Hepatocyte (in vitro differentiated cells): ENCODE measurements around the gene FRAS1. TPM values are rescaled to one million over a fixed set of nuclear protein-coding genes. Genes with fewer than 3 reads are reported as not detected.

ENCODE experiments used
- DNase-seq: peaks from one replicate; pipeline ENCODE4 v3.0.0-alpha.2; 2016; ENCODE audit warnings: low spot score
- H2AFZ ChIP-seq: fragments of 200-600 bp; sonication (generic); 2 replicates; pipeline ENCODE4 v1.6.0; 2016; ENCODE audit warnings: antibody characterized with exemption, mild to moderate bottlenecking
- H3K27ac ChIP-seq: fragments of 200-600 bp; sonication (generic); 2 replicates; pipeline ENCODE4 v1.5.1; 2016; ENCODE audit warnings: mild to moderate bottlenecking
- H3K27me3 ChIP-seq: fragments of 200-600 bp; sonication (generic); 2 replicates; pipeline ENCODE4 v1.6.1; 2016
- H3K36me3 ChIP-seq: fragments of 200-600 bp; sonication (generic); replicated peaks from 2 replicates; pipeline ENCODE4 v1.5.1; 2016; ENCODE audit warnings: low read depth; ENCODE audit not compliant: insufficient read depth
- H3K4me1 ChIP-seq: fragments of 200-600 bp; sonication (generic); 2 replicates; pipeline ENCODE4 v1.5.1; 2016; ENCODE audit warnings: mild to moderate bottlenecking, moderate library complexity; ENCODE audit not compliant: insufficient read depth
- H3K4me2 ChIP-seq: fragments of 200-600 bp; sonication (generic); 2 replicates; pipeline ENCODE4 v1.6.0; 2016
- H3K4me3 ChIP-seq: fragments of 200-600 bp; sonication (generic); 2 replicates; pipeline ENCODE4 v1.5.1; 2016; ENCODE audit warnings: mild to moderate bottlenecking
- H3K79me2 ChIP-seq: fragments of 200-600 bp; sonication (generic); 2 replicates; pipeline ENCODE4 v1.6.0; 2017; ENCODE audit warnings: mild to moderate bottlenecking
- H3K9me2 ChIP-seq: fragments of 200-600 bp; sonication (generic); replicated peaks from 2 replicates; pipeline ENCODE4 v1.6.0; 2017; ENCODE audit warnings: mild to moderate bottlenecking; ENCODE audit not compliant: insufficient read depth
- H3K9me3 ChIP-seq: fragments of 200-600 bp; sonication (generic); 2 replicates; pipeline ENCODE4 v1.5.1; 2016; ENCODE audit warnings: low read depth, mild to moderate bottlenecking
- H4K20me1 ChIP-seq: fragments of 200-600 bp; sonication (generic); 2 replicates; pipeline ENCODE4 v1.6.0; 2016; ENCODE audit warnings: mild to moderate bottlenecking; ENCODE audit not compliant: insufficient read depth, poor library complexity, severe bottlenecking
- EZH2 ChIP-seq: fragments of 200-600 bp; sonication (generic); IDR thresholded peaks from 2 replicates; pipeline ENCODE4 v1.6.1; 2016; ENCODE audit warnings: antibody characterized with exemption, mild to moderate bottlenecking, borderline replicate concordance
- EZH2phosphoT487 ChIP-seq: fragments of 200-600 bp; sonication (generic); IDR thresholded peaks from one replicate; pipeline ENCODE4 v1.6.1; 2018; ENCODE audit warnings: antibody characterized with exemption, mild to moderate bottlenecking, low read depth, moderate library complexity; ENCODE audit not compliant: unreplicated experiment, severe bottlenecking
- WGBS: methylation state at CpG from one replicate; pipeline ENCODE4 v1.1.6; 2016; ENCODE audit warnings: low lambda C conversion rate; ENCODE audit errors: missing lambda C conversion rate; 5-methylcytosine and 5-hydroxymethylcytosine counted together
- polyA plus RNA-seq: library from polyadenylated mRNA; unstranded; fragments of >200 nt; fragmentation: Nextera tagmentation; extraction: Ambion mirVana; gene quantifications from 2 replicates; pipeline ENCODE4 v1.2.1, GENCODE V29; 2016
- total RNA-seq: library from RNA; depleted of rRNA; stranded (reverse); fragments of >200 nt; gene quantifications from 2 replicates; pipeline ENCODE4 v1.2.3, GENCODE V29; 2014
- TF ChIP-seq, protein P1 (sequence below): fragments of 200-600 bp; sonication (generic); IDR thresholded peaks from 2 replicates; pipeline ENCODE4 v1.5.1; 2016; ENCODE audit warnings: antibody characterized with exemption, mild to moderate bottlenecking; ENCODE audit not compliant: poor library complexity

Gene FRAS1
- total and polyA plus RNA-seq, 2 experiments from 2014 or later: 9.3 to 38.5 TPM

GRCh38 chr4:78372355-78372988 lies 315.3 kb downstream of the FRAS1 start:
- Histone ChIP-seq H4K20me1 (no peaks in the 10 kb centered on the region), H3K9me2 (no peaks in the 10 kb centered on the region), H3K4me1 (peaks cover 8% of the 10 kb centered on the region), H3K9me3 (no peaks in the 10 kb centered on the region), H3K36me3 (no peaks in the 10 kb centered on the region), H3K27me3 (no peaks in the 10 kb centered on the region), H3K27ac (no peak overlapping the region), H3K4me2 (no peak overlapping the region), H3K4me3 (no peak overlapping the region), H2AFZ (no peak overlapping the region), H3K79me2 (no peaks in the 10 kb centered on the region)
- no peak for DNase-seq
- TF ChIP-seq EZH2: no peak
- TF ChIP-seq EZH2phosphoT487: no peak
- TF ChIP-seq, protein P1, sequence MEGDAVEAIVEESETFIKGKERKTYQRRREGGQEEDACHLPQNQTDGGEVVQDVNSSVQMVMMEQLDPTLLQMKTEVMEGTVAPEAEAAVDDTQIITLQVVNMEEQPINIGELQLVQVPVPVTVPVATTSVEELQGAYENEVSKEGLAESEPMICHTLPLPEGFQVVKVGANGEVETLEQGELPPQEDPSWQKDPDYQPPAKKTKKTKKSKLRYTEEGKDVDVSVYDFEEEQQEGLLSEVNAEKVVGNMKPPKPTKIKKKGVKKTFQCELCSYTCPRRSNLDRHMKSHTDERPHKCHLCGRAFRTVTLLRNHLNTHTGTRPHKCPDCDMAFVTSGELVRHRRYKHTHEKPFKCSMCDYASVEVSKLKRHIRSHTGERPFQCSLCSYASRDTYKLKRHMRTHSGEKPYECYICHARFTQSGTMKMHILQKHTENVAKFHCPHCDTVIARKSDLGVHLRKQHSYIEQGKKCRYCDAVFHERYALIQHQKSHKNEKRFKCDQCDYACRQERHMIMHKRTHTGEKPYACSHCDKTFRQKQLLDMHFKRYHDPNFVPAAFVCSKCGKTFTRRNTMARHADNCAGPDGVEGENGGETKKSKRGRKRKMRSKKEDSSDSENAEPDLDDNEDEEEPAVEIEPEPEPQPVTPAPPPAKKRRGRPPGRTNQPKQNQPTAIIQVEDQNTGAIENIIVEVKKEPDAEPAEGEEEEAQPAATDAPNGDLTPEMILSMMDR: no peak
- 59% methylated on average over 5 of the region's 5 CpGs for WGBS

DNA sequence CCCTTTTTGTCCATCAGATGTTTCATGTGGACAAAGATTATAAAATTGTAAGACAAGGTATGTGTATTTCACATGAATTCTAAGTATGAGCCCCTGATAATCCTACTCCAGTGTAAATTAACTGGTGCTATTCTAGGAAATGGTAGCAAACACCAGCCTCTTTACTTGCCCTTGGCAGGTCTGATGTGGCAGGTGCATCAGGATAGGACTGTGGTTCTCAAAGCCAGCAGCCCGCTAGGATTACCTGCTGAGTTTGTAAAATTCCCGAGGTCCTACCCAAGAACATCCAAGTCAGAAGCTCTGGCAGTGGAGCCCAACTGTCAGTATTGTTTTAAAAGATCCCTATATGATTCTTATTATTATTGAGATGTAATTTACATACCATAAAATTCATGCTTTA lies 320.4 kb downstream of the FRAS1 start:
- Histone ChIP-seq H3K9me3 (no peaks in the 10 kb centered on the region), H3K4me1 (peaks cover 5% of the 10 kb centered on the region), H4K20me1 (no peaks in the 10 kb centered on the region), H3K4me3 (no peak overlapping the region), H3K27ac (no peak overlapping the region), H3K79me2 (no peaks in the 10 kb centered on the region), H3K4me2 (no peak overlapping the region), H2AFZ (no peak overlapping the region), H3K9me2 (no peaks in the 10 kb centered on the region), H3K36me3 (no peaks in the 10 kb centered on the region), H3K27me3 (no peaks in the 10 kb centered on the region)
- TF ChIP-seq EZH2phosphoT487: no peak
- TF ChIP-seq EZH2: no peak
- TF ChIP-seq, protein P1: no peak
- DNase-seq: no peak
- 95% methylated on average over 2 of the region's 2 CpGs for WGBS

DNA sequence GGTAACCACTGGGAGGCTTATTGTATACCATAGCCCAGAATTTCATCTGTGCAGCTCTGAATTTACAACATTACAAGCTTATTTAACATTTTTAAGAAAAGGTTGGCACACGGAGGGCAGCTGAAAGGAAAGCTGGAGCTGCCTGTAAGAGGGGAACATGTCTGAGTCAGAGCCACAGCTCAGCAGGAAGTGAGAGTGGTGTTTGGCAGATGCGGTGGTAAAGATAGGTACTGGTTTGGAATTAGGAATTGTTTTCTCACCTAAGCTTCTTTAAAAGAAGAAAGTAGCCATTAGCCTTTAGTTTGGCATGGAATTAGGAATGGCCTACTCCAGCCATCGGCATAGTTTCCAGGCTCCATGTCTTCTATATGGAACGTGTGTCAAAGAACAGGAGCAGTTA lies 321.9 kb downstream of the FRAS1 start:
- no peaks in the 10 kb centered on the region for H3K79me2 ChIP-seq
- no peaks in the 10 kb centered on the region for H3K9me3 ChIP-seq
- H3K9me2 ChIP-seq: no peaks in the 10 kb centered on the region
- no peak overlapping the region for H3K27ac ChIP-seq
- no peaks in the 10 kb centered on the region for H3K27me3 ChIP-seq
- WGBS: 86% methylated on average over 4 of the region's 4 CpGs
- peaks cover 5% of the 10 kb centered on the region for H3K4me1 ChIP-seq
- H3K36me3 ChIP-seq: no peaks in the 10 kb centered on the region
- H2AFZ ChIP-seq: no peak overlapping the region
- no peak overlapping the region for H3K4me2 ChIP-seq
- no peak for DNase-seq
- H3K4me3 ChIP-seq: no peak overlapping the region
- TF ChIP-seq EZH2phosphoT487 (no peak), EZH2 (no peak)
- TF ChIP-seq, protein P1: no peak
- H4K20me1 ChIP-seq: no peaks in the 10 kb centered on the region
